Ascending aorta (tissue), 2 donors: ENCODE results near the gene EPN3. TPM values are rescaled to one million over a fixed set of nuclear protein-coding genes. Genes with fewer than 3 reads are reported as not detected.

Source experiments
- DNase-seq, 2 donors: peaks; one replicate each; pipeline ENCODE4 v3.0.0-alpha.2; 2019; ENCODE audit warnings: low spot score in 2 of 2
- H3K27ac ChIP-seq, 2 donors: fragments of 200-600 bp; sonication (generic); one replicate each; pipeline ENCODE4 v1.5.1; 2016 to 2017; ENCODE audit warnings: mild to moderate bottlenecking in 1 of 2
- H3K27me3 ChIP-seq: fragments of 200-600 bp; sonication (generic); one replicate; pipeline ENCODE4 v1.5.1; 2017
- H3K36me3 ChIP-seq, 2 donors: fragments of 200-600 bp; sonication (generic); one replicate each; pipeline ENCODE4 v1.5.1; 2016
- H3K4me1 ChIP-seq, 2 donors: fragments of 200-600 bp; sonication (generic); one replicate each; pipeline ENCODE4 v1.5.1; 2016 to 2017; ENCODE audit warnings: mild to moderate bottlenecking in 1 of 2
- H3K4me3 ChIP-seq, 2 donors: fragments of 200-600 bp; sonication (generic); one replicate each; pipeline ENCODE4 v1.5.1; 2016 to 2017; ENCODE audit warnings: mild to moderate bottlenecking in 1 of 2
- H3K9me3 ChIP-seq, 2 donors: fragments of 200-600 bp; sonication (generic); one replicate each; pipeline ENCODE4 v1.5.1; 2016
- intact Hi-C: fragments of 100-400 bp; cut with DNase I; formaldehyde crosslinking; loops from one replicate; pipeline ENCODE4 v1.15.1; 2023
- total RNA-seq: library from RNA; depleted of rRNA; stranded (reverse); fragments of >200 nt; gene quantifications from one replicate; pipeline ENCODE4 v1.1.0, GENCODE V29; 2016
- TF ChIP-seq, protein P1 (sequence below), 3 experiments: fragments of 200-600 bp in 2 of 3; fragments of 450-650 bp in 1 of 3; sonication (generic) in 2 of 3; IDR thresholded peaks; one replicate each; pipeline ENCODE4 v1.5.1; 2016 to 2019; ENCODE audit warnings: antibody characterized with exemption in 3 of 3, mild to moderate bottlenecking in 1 of 3, moderate library complexity in 1 of 3

EPN3 gene
- total RNA-seq, 1 donor from 2014 or later = 0.85 TPM

DNA sequence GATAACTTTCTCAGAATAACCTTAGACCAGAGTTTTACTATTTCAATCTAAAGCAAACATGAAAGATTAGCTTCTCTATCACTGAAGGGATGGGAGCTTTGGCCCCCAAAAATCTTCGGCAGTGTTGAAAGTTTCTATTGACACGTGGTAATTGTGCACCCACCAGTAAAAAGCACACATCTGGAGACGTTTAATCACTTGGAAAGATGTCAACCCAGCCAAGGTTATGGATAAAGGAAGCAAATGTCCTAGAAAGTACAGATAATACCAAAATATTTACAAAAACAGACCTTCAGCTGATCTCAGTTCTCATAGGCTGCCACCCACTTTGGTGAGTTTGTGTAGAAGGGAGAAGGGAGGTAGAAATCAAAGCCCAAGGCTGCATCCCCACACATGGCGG is 19.0 kb upstream of the EPN3 start:
- Histone ChIP-seq H3K27ac (no peak overlapping the region), H3K36me3 (no peaks in the 10 kb centered on the region), H3K4me1 (peaks cover 0 to 3% of the 10 kb centered on the region in 2 donors), H3K4me3 (no peak overlapping the region), H3K9me3 (no peaks in the 10 kb centered on the region), H3K27me3 (no peaks in the 10 kb centered on the region)
- no peak for DNase-seq
- intact Hi-C loops = no loop called here
- TF ChIP-seq, protein P1, sequence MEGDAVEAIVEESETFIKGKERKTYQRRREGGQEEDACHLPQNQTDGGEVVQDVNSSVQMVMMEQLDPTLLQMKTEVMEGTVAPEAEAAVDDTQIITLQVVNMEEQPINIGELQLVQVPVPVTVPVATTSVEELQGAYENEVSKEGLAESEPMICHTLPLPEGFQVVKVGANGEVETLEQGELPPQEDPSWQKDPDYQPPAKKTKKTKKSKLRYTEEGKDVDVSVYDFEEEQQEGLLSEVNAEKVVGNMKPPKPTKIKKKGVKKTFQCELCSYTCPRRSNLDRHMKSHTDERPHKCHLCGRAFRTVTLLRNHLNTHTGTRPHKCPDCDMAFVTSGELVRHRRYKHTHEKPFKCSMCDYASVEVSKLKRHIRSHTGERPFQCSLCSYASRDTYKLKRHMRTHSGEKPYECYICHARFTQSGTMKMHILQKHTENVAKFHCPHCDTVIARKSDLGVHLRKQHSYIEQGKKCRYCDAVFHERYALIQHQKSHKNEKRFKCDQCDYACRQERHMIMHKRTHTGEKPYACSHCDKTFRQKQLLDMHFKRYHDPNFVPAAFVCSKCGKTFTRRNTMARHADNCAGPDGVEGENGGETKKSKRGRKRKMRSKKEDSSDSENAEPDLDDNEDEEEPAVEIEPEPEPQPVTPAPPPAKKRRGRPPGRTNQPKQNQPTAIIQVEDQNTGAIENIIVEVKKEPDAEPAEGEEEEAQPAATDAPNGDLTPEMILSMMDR (IDR thresholded peaks at IDR 0.05) = no peak

DNA sequence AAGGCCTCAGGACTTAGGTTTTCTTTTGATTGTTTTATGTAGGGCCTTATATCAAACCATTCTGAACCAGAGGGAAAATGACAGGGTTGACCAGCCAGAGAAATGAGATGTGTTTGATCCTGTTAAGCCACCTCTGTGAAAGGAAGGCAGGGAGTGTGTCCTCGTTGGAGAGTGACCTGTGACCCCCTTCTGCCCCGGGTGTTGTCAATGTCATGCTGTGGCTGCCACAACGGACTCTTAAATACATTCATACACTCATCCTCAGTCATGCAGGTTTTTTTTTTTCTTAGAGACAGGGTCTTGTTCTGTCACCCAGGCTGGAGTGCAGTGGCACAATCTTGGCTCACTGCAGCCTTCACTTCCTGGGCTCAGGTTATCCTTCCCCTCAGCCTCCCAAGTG is 18.1 kb upstream of the EPN3 start:
- Histone ChIP-seq H3K4me1 (no peaks in the 10 kb centered on the region), H3K27ac (no peak overlapping the region), H3K4me3 (no peak overlapping the region), H3K36me3 (no peaks in the 10 kb centered on the region), H3K9me3 (no peaks in the 10 kb centered on the region), H3K27me3 (no peaks in the 10 kb centered on the region)
- DNase-seq = no peak
- intact Hi-C loops = no loop called here
- TF ChIP-seq, protein P1 (IDR thresholded peaks at IDR 0.05) = no peak

DNA sequence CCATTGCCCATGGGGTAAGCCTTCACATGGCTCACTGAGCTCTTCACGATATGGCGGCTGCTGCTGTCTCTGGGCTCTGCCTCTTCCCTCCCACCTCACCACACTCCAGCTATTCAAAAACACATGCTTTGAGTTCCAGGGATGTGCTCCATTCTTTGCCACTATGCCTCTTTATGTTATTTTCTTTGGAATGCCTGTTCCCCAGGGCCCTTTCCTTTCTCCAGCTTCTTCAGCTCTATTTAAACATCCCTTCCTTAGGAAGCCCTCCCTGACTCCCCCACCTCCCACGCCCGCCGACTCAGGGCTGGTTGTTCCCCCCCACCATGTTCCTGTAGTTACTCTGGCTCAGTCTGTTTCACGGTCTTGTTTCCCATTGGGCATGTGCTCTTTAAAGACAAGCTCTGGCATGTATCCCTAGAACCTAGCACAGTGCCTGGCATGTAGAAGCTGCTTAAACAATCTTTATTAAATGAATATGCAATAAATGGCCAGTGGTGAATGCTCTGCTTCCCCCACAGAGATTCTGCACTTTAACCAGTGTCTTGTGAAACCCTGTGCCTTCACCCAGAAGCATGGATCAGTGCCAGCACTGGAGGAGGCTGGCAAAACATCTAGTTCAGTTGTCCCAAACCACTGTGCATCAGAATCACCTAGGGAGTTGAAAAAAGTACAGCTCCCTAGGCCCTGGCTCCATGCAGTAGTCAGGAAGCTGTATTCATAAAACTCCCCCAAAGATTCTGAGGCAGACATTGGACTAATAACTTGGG is 17.4 kb upstream of the EPN3 start:
- Histone ChIP-seq H3K27me3 (no peaks in the 10 kb centered on the region), H3K9me3 (no peaks in the 10 kb centered on the region), H3K4me1 (no peaks in the 10 kb centered on the region), H3K36me3 (no peaks in the 10 kb centered on the region), H3K4me3 (no peak overlapping the region), H3K27ac (no peak overlapping the region)
- no peak for DNase-seq
- intact Hi-C loops = no loop called here
- TF ChIP-seq, protein P1 (IDR thresholded peaks at IDR 0.05) = no peak

DNA sequence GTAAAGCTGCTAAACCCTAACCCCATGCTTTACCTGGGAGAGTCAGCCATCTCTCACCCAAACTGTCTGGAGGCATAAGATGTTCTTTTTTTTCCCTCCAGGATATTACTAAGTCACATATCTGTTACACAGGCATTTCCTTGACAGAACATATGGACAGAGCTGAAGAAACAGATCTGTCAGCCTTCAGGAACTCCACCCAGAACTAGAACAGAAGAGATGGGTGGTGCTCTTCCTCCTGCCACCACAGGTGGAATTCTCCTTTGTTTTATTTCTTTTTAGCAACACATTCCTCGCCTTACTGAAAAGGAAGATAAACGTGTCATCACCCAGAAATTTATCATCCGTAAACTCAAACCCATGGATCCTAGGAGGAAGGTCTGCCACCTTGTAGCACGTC is 15.5 kb upstream of the EPN3 start:
- TF ChIP-seq, protein P1 (IDR thresholded peaks at IDR 0.05) = no peak
- Histone ChIP-seq H3K27me3 (no peaks in the 10 kb centered on the region), H3K9me3 (no peaks in the 10 kb centered on the region), H3K36me3 (no peaks in the 10 kb centered on the region), H3K4me1 (no peaks in the 10 kb centered on the region), H3K4me3 (no peak overlapping the region), H3K27ac (no peak overlapping the region)
- intact Hi-C loops = no loop called here
- no peak for DNase-seq

DNA sequence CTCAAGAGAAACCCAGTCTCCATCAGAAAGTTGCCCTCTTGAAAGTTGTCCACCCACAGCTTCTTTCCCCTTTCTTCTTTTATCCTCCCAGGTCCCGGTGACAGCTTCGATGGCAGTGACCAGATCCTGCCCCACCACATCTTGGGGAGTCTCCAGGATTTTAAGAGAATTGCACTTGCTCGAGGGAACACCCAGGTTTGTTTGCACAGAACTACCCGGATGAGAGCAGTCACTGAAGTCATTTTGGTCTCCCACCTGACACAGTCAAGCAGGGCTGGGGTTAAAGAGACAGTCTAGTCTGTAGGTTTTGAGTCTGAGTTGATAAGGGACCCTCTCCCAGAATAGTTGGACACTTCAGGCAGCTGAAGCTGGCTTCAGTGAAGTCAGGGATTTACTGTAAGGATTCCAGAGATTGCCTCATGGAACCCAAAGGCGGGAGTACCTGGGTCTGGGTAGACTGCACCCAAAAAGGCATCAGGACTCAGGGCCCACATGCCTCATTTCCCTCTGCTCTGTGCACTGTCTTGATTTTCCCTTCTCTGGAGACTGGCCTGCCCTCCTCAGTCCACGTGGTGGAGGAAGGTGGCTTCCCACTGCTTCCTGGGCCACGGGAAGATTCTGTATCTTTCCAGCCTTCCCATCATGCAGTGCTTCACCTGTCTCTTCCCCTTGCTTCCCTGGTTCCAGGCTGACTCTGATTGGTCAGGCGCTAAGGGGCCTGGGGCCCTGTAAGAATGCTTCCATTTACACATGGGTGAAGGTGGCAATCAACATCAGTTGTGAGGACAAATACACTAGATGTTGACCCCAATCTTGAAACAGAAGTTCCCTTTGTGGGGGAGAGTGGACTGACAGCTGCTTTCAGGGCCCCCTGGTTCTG is 14.8 kb upstream of the EPN3 start:
- Histone ChIP-seq H3K9me3 (no peaks in the 10 kb centered on the region), H3K36me3 (no peaks in the 10 kb centered on the region), H3K27ac (no peak overlapping the region), H3K27me3 (no peaks in the 10 kb centered on the region), H3K4me3 (no peak overlapping the region), H3K4me1 (no peaks in the 10 kb centered on the region)
- intact Hi-C loops = no loop called here
- DNase-seq = no peak
- TF ChIP-seq, protein P1 (IDR thresholded peaks at IDR 0.05) = no peak
